Measurements from ENCODE around the gene NACC2.
A peak's percentile ranks its signal among the peaks of the same experiment; 100 is the strongest.
"Not testable (repeated sequence)": the region's sequence is repeated elsewhere in the genome, so short reads cannot be mapped to it uniquely, and the experiment has no call there.

NACC2 gene

DNA sequence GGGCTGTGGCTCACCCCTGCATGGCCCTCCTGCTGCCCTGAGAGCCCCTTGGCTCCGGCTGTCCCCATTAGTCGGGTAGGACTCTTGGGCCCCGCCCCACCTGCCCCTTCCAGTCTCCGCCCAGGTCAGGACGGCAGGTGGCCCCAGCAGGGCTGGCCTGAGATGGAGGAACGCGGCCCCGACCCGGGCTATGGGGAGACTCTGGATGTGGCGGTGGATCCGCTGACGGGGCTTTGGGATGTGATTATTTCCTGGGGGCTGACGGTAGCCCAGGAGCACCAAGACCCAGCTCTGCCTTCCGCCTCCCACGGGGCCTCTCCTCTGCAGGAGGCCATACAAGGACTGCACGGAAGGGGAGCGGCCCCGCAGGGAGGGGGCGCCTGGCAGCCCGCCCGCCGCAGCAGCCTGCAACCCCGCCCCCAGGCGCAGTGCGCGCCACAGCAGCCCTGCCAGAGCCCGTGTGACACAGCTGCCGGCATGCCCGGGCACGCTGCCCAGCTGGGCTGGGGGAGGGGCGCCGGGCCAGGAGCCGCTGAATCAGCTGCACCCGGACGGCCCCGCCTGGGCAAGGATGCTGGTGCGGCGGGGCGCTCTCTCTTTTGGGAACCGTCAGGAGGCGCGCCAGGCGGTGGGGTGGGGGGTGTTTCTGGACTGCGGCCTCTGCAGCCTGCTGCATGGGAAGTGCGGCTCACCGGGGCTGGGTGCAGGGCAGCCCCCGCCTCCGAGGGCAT, 14.4 kb upstream of the NACC2 start:
- peak; percentile 94 for DNase-seq

DNA sequence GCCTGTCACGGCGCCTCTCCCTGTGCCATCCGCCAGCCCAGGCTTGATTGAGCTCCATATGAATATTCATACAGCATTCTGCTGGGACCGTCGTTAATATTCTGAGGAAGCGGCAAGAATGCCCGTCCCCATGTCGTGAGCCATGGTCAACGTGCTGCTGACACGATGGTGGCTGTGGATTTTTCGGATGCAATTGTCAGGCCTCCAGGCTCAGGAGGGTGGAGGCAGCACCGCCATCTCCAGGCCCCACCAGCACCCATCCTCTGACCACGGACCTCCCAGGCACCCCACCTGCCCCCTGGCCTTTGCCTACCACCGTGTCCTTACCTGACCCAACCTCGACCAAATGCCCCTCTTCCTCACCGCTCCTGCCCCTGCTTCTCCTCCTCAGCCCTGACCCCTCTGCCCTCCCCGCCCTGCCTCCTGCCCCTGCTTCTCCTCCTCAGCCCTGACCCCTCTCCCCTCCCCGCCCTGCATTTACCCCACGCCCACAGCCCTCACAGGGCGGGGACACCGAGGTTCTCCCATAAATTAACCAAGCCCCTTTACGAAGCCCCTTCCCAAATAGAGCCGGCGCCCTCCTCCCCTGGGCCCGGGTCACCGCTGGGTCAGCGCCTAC, 13.7 kb upstream of the NACC2 start:
- DNase-seq: no peak

DNA sequence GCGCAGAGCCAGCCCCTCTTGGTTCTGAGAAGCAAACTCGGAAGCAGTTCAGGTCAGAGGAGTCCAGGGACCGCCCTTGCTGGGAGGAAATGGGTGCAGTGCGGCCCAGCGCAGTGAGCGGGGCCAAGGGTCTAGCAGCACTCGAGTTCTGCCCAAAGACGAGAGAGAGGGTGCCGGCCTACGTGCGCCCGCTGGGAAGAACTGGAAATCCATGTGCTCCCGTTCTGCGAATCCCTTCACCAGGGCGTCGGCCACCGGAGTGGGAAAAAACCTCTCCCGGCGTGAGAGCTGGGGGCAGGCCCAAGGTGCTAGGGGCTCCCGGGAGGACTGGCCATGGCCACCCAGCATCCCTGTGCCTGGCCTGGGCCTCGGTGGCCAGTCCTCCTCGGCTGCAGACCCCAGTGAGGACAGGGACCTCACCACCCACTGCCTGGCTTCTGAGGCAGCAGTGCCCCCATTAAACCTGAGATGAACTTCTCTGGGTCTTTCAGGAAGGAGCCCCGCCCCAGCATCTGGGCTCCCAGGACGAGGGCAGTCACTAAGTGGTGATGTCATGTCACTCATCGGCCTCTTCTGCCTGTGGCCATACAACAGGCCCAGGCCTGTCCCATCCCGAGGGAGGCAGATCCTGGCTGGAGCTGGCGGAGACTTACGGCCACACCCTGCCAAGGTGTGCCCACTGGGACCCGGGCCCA, 13.0 kb upstream of the NACC2 start:
- DNase-seq: no peak

DNA sequence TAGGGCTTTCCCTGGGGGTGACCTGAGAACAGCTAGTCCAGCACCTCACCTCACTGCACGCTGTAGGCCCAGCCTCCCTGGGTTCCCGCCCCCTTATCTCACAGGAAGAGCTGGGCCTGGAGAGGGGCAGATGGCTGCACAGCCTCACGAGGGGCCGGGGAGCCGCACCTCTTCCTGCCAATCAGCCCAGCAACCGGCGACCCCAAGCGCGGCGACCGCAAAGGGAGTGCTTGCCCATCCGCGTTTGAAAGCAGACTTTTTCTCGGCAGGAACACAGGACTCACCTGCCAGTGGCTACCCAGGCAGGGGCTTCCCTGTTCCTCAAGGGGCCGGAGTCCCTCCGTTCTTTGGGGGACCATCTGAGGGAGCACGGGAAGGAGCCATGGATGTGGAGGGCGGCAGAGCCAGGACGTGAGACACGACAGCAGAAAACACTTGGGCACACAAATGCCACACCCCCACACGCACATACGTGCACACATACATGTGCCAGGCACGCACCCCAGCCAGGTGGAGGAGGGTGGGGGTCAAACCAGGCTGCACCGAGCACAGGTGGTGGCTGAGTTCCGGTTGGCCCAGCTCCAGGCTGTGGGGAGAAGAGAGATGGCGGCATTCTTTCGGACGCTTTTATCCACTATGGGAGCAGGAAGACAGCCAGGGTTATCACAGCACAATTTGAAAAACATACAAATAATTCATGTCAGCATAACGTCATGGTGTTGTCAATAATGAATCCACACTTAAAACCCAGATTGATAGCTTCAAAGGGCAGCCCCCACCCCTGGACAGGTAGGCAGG, 12.3 kb upstream of the NACC2 start:
- DNase-seq: peak; percentile 77

DNA sequence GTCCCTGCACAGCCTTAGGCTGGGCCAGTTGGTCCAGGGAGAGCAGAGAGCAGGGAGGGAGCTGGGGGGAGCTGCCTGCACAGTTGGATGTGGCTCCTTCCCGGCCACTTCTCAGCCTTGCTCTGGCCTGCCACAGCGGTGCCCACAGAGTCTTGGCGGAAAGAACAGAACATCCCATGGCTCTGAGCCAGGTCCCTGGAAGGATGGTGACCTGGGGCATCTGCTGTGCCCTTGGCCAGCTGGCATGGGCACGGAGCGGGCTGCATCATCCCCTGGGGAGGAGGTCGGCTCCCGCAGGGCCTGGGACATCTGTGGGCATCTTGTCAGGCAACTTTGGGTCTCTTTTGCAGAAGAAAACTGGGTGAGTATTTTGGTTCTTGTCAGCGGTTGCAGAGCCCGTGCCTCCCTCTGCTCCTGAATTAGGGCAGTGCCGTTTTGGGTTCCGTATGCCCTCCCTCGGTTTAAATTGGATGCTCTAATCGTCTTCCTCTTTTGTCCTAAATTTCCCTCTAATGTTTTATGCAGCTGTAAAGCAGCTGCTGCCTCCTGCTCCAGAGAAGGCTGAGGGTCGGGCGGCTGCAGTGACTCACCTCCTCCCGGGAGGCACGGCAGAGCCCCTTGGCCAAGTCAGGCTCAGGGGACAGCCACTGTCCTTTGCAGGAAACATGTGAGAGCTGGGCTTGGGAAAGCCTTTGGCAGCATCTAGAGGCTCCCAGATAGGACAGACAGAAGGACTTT, 10.5 kb upstream of the NACC2 start:
- no peak for DNase-seq

DNA sequence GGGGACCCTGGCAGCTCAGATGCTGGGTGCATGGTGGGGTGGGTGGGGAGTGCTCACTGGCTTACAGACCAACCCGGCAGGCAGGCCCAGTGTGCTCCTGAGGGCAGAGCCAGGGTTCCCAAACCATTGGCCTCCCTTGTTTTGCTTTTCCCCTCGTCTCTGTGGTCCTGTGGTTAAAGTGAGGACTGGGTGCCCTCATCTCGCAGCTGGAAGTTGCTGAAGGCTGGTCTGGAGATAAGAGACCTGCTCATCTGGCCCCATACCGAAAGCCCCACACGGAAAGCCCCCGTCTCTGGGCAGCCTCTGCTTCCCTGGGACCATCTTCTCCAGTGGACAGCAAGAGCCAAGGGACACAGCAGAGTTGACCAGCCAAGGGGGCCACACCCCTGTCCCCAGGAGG, 9.8 kb upstream of the NACC2 start:
- no peak for DNase-seq

DNA sequence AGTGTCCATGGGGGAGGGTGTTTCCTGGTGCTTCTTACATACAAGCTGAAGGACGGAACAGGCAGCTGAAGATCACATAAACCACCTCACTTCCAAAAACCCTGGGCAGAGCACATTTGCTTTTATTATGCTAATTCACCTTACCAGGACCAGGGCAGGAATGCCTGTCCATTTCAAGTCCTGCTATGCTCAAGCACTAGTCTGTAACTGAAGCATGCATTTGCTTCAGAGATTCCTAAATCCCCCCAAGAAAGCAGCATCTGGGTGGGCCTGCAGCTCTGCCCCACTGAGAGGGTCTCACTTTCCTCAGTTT, 9.4 kb upstream of the NACC2 start:
- DNase-seq: no peak

DNA sequence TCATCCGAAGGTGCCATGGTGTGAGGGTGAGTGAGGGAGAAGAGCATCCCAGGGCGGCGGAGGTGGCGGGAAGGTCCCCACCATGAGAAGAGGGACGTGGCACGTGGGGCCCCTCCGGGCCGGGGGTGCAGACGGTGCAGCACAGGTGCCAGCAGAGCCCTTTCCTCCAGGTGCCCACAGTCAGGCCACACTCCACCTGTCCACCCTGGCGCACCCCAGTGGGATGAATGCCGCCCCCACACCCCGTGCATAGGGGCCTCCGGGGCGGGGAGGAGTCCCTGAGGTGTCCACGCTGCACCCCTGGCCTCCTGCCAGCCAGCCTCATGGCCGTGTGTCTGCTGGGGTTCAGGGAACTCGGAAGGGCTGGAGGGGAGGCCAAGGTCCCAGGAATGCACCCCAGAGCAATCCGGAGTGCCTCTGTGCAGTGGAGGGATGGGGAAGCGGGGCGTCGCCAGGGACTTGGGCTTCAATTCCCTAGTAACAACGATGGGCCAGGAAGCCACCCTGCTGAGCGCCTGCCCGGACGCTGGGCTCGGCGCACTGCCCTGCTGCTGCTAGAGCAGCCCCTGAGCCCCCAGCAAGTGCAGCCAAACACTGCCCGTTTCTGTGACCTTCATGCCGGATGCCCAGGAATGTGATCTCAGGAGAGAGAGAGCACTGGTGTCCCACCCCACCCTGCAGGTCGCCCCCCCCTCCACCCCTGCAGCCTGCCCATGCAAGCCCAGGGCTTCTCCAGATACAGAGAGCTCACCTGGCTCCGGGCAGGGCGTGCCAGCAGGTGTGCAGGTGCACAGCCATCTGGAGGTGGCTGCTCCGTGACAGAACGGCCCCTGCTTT, 8.8 kb upstream of the NACC2 start:
- no peak for DNase-seq

DNA sequence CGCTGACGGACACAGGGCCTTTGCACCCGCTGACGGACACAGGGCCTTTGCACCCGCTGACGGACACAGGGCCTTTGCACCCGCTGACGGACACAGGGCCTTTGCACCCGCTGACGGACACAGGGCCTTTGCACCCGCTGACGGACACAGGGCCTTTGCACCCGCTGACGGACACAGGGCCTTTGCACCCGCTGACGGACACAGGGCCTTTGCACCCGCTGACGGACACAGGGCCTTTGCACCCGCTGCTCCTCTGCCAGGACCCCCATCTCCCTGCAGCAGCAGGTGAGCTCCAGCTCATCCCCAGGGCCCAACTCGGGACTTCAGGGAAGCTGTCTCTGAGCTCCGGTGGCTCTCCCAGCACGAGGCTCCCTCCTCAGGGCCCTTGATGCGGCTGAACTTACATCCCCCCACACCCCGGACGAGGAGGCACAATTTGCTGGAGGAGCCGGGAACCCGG, 6.6 kb upstream of the NACC2 start:
- not testable (repeated sequence) for DNase-seq

DNA sequence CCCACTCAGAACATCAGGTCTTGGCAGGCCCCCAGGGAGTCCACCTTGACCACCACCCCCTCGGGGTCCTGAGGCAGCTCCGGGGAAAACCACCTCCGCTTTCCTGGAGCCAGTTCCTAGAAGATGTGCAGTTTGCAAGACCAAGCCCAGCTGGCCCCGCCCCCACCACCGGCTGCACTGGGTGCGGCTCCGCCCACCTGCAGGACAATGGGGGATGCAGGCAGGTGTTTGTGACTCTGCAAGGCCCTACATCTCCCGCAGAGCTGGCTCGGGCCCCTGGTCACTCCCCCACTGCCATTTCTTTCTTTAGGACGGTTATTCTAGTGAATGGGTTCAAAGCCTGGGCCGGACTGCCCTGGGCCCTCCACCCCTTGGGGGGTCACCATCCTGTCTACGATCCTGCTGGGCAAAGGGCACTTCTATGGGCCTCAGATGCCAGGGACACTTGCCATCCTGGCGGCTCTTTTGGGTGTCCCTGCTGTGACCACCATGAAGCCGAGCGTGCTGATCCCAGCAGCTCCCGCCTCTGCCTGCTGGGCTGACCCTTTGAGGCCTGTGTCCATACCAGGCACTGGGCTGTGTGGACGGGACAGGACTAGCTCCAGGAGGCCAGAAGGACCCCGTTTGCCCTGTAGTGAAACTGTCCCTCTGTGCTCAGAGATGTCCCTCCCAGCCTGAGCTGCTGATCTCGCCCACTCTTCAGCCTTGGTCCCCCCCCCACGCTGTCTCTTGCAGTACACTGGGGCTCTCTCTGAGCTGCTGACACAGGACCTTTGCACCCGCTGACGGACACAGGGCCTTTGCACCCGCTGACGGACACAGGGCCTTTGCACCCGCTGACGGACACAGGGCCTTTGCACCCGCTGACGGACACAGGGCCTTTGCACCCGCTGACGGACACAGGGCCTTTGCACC, 5.9 kb upstream of the NACC2 start:
- no peak for DNase-seq

DNA sequence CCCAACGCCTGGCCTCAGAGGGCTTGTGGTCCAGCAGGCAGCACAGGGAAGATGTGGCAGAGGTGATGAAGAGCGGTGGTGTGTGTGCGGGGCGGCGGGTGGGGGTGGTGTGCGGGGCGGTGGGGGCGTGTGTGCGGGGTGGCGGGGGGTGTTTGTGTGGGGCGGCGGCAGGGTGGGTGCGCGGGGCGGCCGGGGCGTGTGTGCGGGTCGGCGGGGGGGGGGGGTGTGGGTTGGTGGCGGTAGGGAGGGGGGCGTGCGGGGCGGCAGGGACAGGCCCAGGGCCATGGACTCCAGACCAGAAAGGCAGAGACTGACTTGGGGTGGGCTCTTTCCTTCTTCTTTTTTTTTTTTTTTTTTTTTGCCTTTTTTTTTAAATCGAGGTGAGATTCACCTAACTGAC, 4.5 kb upstream of the NACC2 start:
- DNase-seq: no peak

DNA sequence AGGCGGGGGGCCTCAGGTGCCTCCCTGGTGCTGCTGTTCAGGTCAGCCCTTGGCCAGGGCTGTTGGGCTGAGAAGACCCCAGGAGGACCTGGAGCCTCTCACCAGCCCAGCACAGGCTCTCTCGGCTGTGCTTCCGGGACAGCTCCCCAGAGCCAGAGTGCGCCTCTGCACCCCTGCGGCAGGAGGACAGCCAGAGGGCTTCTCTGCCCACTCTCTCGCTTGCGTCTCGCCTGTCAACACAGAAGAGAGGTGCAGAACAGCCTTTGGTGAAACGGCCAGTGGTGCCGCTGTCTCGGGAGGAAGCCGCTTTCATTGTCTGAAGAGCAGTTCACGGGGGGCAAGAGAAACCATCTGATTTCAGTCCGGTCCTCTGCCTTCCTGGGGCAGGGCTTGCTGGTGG, 3.8 kb upstream of the NACC2 start:
- DNase-seq: no peak

DNA sequence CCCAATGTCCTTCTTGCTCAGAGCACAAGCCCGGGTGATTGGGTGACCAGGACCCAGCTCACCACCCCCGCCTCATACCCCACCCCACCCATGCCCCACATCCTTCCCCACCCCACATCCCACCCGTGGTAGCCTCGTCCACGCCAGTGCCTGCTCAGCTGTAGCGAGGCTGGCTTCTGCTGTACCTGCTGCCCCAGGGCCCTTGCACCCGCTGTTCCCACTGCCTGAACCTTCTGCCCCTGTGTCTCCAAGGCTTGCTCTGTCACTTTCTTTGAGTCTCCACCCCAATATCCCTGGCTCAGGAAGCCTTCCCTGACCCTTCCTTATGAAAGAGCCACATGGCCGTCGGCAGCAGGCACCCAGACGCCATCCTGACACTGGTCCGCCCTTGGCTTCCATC, 3.1 kb upstream of the NACC2 start:
- DNase-seq: no peak

DNA sequence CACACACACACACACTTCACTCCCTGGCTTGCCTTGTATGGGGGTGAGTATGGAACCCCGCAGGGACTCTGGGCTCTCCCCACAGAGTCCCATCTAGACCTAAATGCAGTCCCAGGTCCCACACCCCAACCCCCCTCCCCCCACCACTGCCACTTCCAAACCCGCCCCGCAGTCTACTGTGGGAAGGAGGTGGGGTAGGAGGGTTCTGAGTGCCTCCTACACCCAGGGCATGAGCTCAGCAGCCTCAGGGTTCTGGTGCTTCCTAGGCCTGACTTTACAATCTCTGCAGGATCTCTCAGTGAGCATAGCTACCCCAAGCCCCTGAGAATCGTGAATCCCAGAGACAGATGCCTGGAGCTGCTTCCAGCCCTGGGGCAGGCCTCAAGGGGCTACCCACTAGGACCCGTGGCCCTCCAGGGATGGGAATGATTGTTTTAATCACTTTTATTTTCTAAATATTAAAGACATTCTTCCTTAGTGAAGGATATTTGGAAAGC, 1.5 kb upstream of the NACC2 start:
- no peak for DNase-seq

DNA sequence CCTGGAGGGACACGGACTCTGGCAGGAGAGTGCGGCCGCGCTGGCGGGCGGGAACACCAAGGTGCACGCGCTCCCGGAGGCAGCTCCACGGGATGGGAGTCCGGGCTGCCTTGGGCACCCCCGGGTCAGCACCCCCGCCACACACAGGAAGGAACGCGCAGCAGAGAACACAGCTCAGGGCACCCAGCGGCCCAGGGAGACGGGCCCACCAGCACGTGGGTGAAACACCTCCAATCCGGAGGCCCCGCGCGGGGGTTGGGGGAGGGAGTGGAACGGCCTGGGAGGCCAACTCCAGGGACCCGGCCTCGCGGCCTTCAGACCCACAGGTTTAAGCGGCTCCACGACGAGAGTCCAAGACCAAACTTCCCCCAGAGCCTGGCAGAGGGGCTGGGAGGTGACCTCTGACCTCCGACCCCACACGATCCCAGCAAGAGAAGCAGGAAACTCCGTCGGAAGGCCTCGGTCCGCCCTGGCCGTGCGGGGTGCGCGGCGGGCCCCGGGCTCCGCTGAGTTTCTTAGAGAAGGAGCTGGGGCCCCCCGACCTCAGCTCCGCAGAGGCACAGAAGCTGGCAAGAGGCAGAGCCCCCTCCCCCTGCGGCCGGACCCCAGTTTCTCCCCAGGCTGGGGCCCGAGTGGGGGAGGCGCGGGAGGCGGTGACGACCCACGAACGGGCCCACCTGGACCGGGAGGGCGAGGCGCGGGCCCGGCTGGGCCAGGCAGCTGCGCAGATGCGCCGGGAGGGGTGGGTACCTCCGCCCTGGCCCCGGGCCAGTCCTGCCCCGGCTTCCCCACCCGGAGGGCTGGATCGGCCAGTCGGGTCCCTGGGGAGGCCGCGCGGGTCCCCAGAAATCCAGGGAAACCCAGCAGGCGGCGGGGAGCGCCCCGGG, 851 bp downstream of the NACC2 start:
- DNase-seq: peak; percentile 83

DNA sequence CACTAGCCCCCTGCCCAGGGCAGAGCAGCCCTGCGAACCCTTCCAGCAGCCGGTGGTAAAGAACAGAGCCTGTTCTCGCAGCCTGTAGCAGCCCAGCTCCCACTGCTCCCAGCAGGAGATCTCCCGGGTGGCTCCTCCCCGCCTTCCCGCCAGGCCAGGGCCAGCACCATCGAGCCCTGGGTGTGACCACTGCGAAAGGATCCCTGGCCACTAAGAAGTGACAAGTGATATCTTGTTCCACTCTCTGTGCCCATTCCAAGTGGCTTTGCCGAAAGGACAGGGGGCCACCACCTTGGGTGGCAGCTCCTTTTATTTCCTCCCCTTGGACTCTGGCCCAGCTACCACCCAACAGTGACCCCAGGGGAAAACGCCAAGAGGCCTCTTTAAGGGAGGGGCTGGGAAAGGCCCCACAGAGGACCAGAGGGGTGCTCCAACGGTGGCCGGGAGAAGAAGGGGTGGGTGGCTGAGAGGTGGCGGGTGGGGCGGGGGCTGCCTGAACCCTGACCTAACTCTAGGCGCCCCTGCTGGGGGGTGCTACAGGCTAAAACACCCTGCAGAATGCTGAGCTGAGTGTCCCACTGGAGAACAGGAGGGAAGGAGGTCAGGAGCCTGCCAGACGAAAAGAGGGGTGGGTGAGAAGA, 1.6 kb downstream of the NACC2 start:
- no peak for DNase-seq

DNA sequence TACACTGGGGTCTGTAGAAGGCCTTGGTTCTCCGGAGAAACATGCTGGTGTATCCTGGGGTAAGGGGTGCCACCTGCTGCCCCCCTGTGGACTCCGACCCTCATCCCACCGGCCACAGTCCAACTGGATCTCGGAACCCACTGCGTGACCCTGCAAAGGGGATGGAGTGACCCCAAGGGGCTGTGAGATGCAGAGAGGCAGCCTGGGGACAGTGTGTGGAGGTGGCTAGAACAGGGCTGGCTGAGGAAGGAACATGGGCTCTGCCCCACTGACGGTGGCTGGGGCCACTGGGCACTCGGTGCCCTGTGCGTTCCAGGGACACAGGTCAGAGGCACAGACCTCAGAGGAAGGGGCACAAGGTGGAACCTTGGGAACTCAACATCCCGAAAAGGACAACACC, 2.3 kb downstream of the NACC2 start:
- no peak for DNase-seq

DNA sequence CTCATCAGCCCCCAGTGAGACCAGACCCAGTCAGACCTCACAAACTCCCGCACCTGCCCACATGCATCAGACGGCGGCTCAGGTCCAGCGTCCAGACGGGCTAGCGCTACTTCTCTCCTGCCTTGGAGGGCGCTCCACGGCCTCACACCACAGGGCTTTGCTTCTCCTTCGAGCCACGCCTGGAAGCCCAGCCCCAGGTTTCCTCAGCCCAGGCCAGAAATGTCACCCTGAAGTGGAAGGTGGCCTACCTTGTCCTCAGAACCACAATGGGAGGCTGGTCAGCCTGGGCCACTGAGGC, 2.8 kb downstream of the NACC2 start:
- DNase-seq: no peak

Measured in activated CD8-positive, alpha-beta memory T cell treated with anti-CD3 and anti-CD28 coated beads for 24 hours (primary cell).